Muscle of leg (tissue), 11 donors: Measurements from ENCODE around the gene NEDD9. TPM values are rescaled to one million over a fixed set of nuclear protein-coding genes. Genes with fewer than 3 reads are reported as not detected.

ENCODE experiments used
- DNase-seq: peaks from one replicate; pipeline ENCODE4 v3.0.0; 2013
- H3K27ac ChIP-seq: one replicate; pipeline ENCODE4 v1.5.1; 2013; ENCODE audit warnings: mild to moderate bottlenecking, low read length, control low read depth
- H3K27me3 ChIP-seq: one replicate; pipeline ENCODE4 v1.6.1; 2013; ENCODE audit warnings: low read length; ENCODE audit not compliant: control insufficient read depth, insufficient read depth
- H3K36me3 ChIP-seq: one replicate; pipeline ENCODE4 v1.6.1; 2013; ENCODE audit warnings: low read length; ENCODE audit not compliant: control insufficient read depth, insufficient read depth
- H3K4me1 ChIP-seq: one replicate; pipeline ENCODE4 v1.6.1; 2013; ENCODE audit warnings: low read length; ENCODE audit not compliant: control insufficient read depth, insufficient read depth
- H3K4me3 ChIP-seq: one replicate; pipeline ENCODE4 v1.5.1; 2013; ENCODE audit warnings: low read length, control low read depth
- H3K9me3 ChIP-seq: replicated peaks from 2 replicates; pipeline ENCODE4 v1.6.1; 2013; ENCODE audit warnings: low read depth, low read length; ENCODE audit not compliant: control insufficient read depth
- WGBS: methylation state at CpG from one replicate; pipeline ENCODE4 v1.1.5; 2013; ENCODE audit warnings: missing lambda C conversion rate; ENCODE audit not compliant: insufficient coverage; 5-methylcytosine and 5-hydroxymethylcytosine counted together
- polyA plus RNA-seq, 8 donors: library from polyadenylated mRNA; unstranded; fragments of 120-200 nt; gene quantifications; one replicate each; pipeline versions ENCODE4 v1.2.1 to v1.2.3, GENCODE V29; 2013; ENCODE audit warnings: inconsistent platforms in 1 of 8, low replicate concordance in 1 of 8; ENCODE audit not compliant: insufficient read length in 8 of 8, insufficient read depth in 1 of 8
- total RNA-seq: library from RNA; stranded (reverse); fragments of 120-200 nt; gene quantifications from one replicate; pipeline ENCODE4 v1.2.4, GENCODE V29; 2013

NEDD9 gene
- total and polyA plus RNA-seq, 9 donors: 7.3 to 18.4 (median 12.7) TPM

- H3K9me3 ChIP-seq: peaks cover 5% of the 10 kb centered on the region
- no peak overlapping the region for H3K4me3 ChIP-seq
- peak overlapping the region; percentile 70 for H3K27ac ChIP-seq
- DNase-seq: peak; percentile 90
- 83% methylated on average over 1 of the region's 9 CpGs for WGBS
- no peaks in the 10 kb centered on the region for H3K36me3 ChIP-seq
- peaks cover 12% of the 10 kb centered on the region for H3K4me1 ChIP-seq
- H3K27me3 ChIP-seq: no peaks in the 10 kb centered on the region
These were observed 13.2 kb upstream of the NEDD9 start for GRCh38 chr6:11245381-11246256.

- H3K36me3 ChIP-seq: no peaks in the 10 kb centered on the region
- peaks cover 5% of the 10 kb centered on the region for H3K4me1 ChIP-seq
- no peak overlapping the region for H3K4me3 ChIP-seq
- H3K9me3 ChIP-seq: peaks cover 4% of the 10 kb centered on the region
- H3K27ac ChIP-seq: no peak overlapping the region
- H3K27me3 ChIP-seq: no peaks in the 10 kb centered on the region
- no peak for DNase-seq
- WGBS: 60% methylated on average over 1 of the region's 2 CpGs
These were observed 12.1 kb upstream of the NEDD9 start for GRCh38 chr6:11244387-11245126.

- WGBS: no CpG with 5 or more reads among the region's 1 CpG
- H3K27ac ChIP-seq: no peak overlapping the region
- H3K9me3 ChIP-seq: no peaks in the 10 kb centered on the region
- DNase-seq: no peak
- H3K4me3 ChIP-seq: no peak overlapping the region
- H3K4me1 ChIP-seq: peaks cover 5% of the 10 kb centered on the region
- H3K27me3 ChIP-seq: no peaks in the 10 kb centered on the region
- no peaks in the 10 kb centered on the region for H3K36me3 ChIP-seq
These were observed 11.4 kb upstream of the NEDD9 start for GRCh38 chr6:11243861-11244260.

GRCh38 chr6:11242711-11243110 is 10.2 kb upstream of the NEDD9 start:
- no peak overlapping the region for H3K27ac ChIP-seq
- peaks cover 5% of the 10 kb centered on the region for H3K4me1 ChIP-seq
- H3K9me3 ChIP-seq: no peaks in the 10 kb centered on the region
- H3K36me3 ChIP-seq: no peaks in the 10 kb centered on the region
- no peak overlapping the region for H3K4me3 ChIP-seq
- DNase-seq: peak; percentile 58
- no peaks in the 10 kb centered on the region for H3K27me3 ChIP-seq

- Histone ChIP-seq H3K4me3 (no peak overlapping the region), H3K27ac (no peak overlapping the region), H3K4me1 (peaks cover 5% of the 10 kb centered on the region), H3K9me3 (no peaks in the 10 kb centered on the region), H3K36me3 (no peaks in the 10 kb centered on the region), H3K27me3 (no peaks in the 10 kb centered on the region)
- peak; percentile 59 for DNase-seq
- WGBS: 49% methylated on average over 15 of the region's 17 CpGs
These were observed 9.3 kb upstream of the NEDD9 start for GRCh38 chr6:11241793-11242201.

DNA sequence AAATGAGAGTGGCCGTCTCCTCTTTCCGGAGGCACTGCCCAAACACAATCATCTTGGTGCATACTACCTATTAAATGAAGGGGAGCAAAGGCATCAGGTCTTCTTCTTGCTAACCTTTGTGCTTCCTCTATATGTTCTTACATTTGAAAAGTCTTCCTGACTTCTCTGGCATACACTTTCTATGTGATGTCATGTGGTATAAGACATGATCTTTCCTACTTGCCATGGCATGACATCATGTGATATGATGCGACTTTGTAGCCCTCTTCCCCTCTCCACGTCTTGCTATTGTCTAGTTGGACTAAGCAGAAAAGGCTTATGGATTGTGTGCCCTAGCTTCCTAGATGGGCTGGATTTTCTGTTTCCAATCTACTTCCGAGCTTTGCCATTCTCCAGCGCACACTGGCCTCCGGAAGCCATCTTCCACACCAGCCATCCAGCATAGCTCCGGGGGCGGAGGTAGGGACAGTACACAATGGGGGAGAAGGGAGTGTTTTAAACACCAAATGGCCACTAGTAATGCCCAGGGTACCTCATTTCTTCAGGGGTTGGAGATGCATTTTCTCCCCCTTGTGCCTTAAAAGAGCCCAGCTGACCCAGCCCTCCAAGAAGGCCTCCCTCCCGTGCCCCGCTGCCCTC is 8.8 kb upstream of the NEDD9 start:
- H3K9me3 ChIP-seq: no peaks in the 10 kb centered on the region
- 55% methylated on average over 2 of the region's 11 CpGs for WGBS
- no peak for DNase-seq

GRCh38 chr6:11237956-11238355 is 5.5 kb upstream of the NEDD9 start:
- Histone ChIP-seq H3K4me1 (peaks cover 21% of the 10 kb centered on the region), H3K9me3 (no peaks in the 10 kb centered on the region), H3K27ac (no peak overlapping the region), H3K4me3 (no peak overlapping the region), H3K27me3 (no peaks in the 10 kb centered on the region), H3K36me3 (no peaks in the 10 kb centered on the region)
- no peak for DNase-seq
- 100% methylated on average over 2 of the region's 4 CpGs for WGBS

More for the DNA sequence above, 8.8 kb upstream of the NEDD9 start:
- Histone ChIP-seq H3K27ac (no peak overlapping the region), H3K36me3 (no peaks in the 10 kb centered on the region), H3K4me3 (no peak overlapping the region), H3K27me3 (no peaks in the 10 kb centered on the region), H3K4me1 (peaks cover 8% of the 10 kb centered on the region)

- no peak for DNase-seq
- Histone ChIP-seq H3K27ac (no peak overlapping the region), H3K4me1 (peaks cover 22% of the 10 kb centered on the region), H3K36me3 (no peaks in the 10 kb centered on the region), H3K9me3 (no peaks in the 10 kb centered on the region), H3K4me3 (no peak overlapping the region), H3K27me3 (no peaks in the 10 kb centered on the region)
- WGBS: no CpG with 5 or more reads among the region's 4 CpGs
These were observed 5.0 kb upstream of the NEDD9 start for GRCh38 chr6:11237428-11237827.

GRCh38 chr6:11236915-11237314 is 4.4 kb upstream of the NEDD9 start:
- WGBS: 87% methylated on average over 3 of the region's 6 CpGs
- Histone ChIP-seq H3K9me3 (no peaks in the 10 kb centered on the region), H3K36me3 (no peaks in the 10 kb centered on the region), H3K4me3 (no peak overlapping the region), H3K4me1 (peaks cover 26% of the 10 kb centered on the region), H3K27me3 (no peaks in the 10 kb centered on the region), H3K27ac (no peak overlapping the region)
- no peak for DNase-seq
